GM12865 (cell line): ENCODE results near the gene COG2.

ENCODE experiments used
- DNase-seq: peaks from one replicate; pipeline ENCODE4 v3.0.0; 2010; ENCODE audit warnings: low read depth
- H3K4me3 ChIP-seq: 2 replicates; pipeline ENCODE4 v1.5.1; 2011; ENCODE audit warnings: mild to moderate bottlenecking, low read depth, low read length, control low read depth
- TF ChIP-seq, protein P1 (sequence below): IDR thresholded peaks from 2 replicates; pipeline ENCODE4 v1.5.1; 2011; ENCODE audit warnings: low read length, control low read depth, low read depth, inconsistent platforms; ENCODE audit not compliant: insufficient read depth; ENCODE audit errors: missing control alignments

COG2 gene

DNA sequence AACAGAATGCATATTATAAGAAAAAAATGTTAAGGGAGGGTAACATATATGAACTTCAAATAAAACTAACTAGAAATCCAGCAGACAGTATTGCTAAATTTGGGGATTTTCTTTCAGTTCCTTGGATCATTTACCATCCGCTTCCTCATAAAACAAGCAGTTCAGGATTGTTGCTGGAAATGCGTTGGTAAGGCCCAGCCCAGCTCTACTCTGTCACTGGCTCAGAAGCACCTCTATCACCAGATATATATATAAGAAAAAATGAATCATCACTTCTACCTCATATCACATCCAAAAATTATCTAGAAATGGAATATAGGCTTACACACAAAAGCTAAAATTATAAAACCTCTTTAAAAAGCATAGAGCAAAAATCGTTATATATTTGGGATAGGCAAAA, 28.2 kb upstream of the COG2 start:
- TF ChIP-seq, protein P1, sequence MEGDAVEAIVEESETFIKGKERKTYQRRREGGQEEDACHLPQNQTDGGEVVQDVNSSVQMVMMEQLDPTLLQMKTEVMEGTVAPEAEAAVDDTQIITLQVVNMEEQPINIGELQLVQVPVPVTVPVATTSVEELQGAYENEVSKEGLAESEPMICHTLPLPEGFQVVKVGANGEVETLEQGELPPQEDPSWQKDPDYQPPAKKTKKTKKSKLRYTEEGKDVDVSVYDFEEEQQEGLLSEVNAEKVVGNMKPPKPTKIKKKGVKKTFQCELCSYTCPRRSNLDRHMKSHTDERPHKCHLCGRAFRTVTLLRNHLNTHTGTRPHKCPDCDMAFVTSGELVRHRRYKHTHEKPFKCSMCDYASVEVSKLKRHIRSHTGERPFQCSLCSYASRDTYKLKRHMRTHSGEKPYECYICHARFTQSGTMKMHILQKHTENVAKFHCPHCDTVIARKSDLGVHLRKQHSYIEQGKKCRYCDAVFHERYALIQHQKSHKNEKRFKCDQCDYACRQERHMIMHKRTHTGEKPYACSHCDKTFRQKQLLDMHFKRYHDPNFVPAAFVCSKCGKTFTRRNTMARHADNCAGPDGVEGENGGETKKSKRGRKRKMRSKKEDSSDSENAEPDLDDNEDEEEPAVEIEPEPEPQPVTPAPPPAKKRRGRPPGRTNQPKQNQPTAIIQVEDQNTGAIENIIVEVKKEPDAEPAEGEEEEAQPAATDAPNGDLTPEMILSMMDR: no peak
- H3K4me3 ChIP-seq: no peak overlapping the region
- no peak for DNase-seq

DNA sequence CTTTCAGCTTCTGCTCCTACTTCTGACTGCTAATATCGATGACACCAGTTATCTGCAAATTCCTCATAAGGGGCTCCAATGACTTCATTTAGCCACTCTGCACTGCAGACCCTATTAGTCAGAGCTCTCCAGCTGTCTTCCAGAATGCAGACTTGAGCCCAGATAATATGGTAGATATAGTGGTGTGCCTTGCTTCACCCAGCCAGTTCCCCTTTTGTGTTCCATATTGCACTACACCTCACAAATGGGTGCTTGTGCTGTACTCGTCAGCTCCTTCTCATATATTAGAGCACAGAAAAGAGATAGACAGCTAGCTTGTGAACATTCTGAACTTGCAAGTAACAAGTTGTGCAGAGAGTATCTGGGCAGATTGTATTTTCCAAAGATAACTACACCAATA, 23.7 kb upstream of the COG2 start:
- H3K4me3 ChIP-seq: no peak overlapping the region
- DNase-seq: no peak
- TF ChIP-seq, protein P1: no peak

DNA sequence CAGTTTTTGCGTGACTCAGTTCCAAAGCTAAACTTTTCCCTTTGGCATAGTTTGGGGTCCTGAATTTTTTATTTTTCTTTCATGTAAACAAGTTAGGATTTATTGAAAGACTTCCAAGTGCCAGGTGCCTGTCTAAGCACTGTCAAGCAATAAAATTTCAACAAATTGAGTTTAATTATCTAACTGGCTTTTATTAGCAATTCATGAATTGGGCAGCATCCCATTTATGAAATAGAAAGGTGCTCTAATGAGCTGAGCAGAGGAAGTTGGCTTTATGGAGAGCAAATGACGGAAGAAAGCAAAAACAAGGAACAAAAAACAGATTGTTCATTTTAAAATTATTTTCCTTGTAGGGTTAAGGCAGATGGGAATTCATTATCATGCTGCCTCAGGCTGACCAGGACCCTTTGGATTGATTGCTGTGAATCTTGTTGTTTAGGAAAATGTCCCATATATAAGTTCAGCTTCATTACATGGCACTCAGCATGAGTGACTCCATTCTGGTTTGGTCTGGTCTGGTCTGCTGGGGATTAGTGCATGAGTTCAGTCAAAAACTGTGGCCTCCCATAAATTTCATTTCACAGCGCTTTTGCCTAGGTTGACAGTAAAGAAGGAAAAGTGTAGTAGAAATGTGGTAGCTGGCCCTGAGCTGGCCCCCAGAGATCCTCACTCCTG, 21.5 kb upstream of the COG2 start:
- DNase-seq: no peak
- H3K4me3 ChIP-seq: no peak overlapping the region
- TF ChIP-seq, protein P1: no peak

DNA sequence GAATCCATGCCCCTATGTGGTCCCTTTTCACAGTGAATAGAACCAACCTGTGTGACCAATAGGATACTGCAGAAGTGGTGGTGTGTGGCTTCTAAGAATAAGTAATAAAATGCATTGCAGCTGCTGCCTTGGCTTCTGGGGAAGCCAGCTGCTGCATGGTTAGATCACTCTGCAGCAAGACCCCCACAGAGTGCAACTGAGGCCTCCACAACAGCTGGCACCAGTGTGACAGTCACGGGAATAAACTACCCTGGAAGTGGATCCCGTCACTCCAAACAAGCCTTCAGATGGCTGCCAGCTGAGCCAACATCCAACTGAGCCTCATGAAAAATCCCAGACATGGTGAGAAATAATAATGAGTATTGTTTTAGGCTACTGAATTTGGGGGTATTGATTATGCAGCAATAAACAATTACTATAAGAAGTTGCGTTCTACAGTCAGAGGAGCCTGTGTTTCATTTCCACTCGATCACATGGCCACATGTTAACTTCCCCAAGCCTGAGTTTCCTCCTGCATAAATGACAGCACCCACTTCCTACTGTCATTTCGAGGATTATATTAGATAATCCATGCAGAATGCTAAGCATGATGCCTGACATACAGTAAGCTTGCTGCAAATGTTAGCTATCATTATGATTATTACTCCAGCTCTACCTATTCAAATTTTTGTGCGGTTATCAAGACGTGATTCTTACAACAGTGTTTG, 20.8 kb upstream of the COG2 start:
- TF ChIP-seq, protein P1: no peak
- no peak overlapping the region for H3K4me3 ChIP-seq
- no peak for DNase-seq

DNA sequence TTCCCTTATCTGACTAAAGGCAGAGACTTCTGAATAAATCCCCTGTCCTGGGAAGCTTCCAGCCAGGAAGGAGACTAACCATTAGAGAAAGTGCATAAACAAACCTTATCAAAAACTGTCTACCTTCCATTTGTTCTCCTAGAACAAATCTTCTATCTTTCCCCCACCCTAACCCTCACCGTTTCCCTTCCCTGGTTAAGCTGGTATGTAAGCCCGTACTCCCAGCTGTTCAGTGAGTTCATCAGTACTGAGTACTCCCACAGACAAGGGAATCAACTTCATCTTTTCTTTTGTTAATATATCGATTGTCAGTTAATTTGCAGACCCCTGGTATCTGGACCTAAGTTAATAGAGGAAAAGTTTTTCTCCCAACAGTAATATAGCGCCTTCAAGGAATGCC, 20.1 kb upstream of the COG2 start:
- no peak overlapping the region for H3K4me3 ChIP-seq
- TF ChIP-seq, protein P1: no peak
- DNase-seq: no peak

DNA sequence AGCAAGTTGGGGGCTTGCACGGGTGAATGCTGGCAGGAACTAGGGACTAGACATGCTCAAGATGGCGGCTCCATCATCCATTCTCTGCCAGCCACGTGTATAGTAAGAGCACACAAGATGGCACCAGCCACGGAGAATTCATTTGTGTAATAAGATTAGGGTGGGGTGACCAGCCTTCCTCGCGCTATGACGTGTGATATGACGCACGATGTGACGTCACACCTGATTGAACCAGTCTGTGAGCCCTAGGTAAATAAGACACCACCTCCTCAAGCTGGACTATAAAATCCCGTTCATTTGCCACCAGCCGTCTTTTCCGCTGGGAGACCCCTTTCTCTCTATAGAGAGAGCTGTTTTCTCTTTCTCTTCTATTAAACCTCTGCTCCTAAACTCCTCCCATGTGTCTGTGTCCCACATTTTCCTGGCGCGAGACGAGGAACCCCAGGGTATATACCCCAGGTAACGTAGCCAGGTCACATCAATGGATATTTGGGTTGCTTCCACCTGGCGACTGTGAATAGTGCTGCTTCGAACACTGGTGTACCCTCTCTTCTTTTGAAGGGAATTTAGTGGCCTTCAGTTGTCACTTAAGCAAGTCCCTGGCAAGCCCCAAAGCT, 18.1 kb upstream of the COG2 start:
- TF ChIP-seq, protein P1: no peak
- no peak overlapping the region for H3K4me3 ChIP-seq
- no peak for DNase-seq
